Ishikawa (cell line): ENCODE measurements around the gene UNC5C.

Source experiments
- EGR1 ChIP-seq: IDR thresholded peaks from 2 replicates; pipeline ENCODE4 v1.6.1; 2012
- FOXM1 ChIP-seq: IDR thresholded peaks from 2 replicates; pipeline ENCODE4 v1.6.1; 2012; ENCODE audit warnings: low read depth, borderline replicate concordance
- RAD21 ChIP-seq: IDR thresholded peaks from 2 replicates; pipeline ENCODE4 v1.6.1; 2012; ENCODE audit warnings: low read depth
- TAF1 ChIP-seq: IDR thresholded peaks from 2 replicates; pipeline ENCODE4 v1.6.1; 2012; ENCODE audit warnings: low read depth, mild to moderate bottlenecking
- TCF12 ChIP-seq: IDR thresholded peaks from 2 replicates; pipeline ENCODE4 v1.6.1; 2012; ENCODE audit warnings: low read depth
- TF ChIP-seq, protein P1 (sequence below): IDR thresholded peaks from 2 replicates; pipeline ENCODE4 v1.6.1; 2012; ENCODE audit warnings: low read depth, mild to moderate bottlenecking
- TF ChIP-seq, protein P2 (sequence below): IDR thresholded peaks from 2 replicates; pipeline ENCODE4 v1.6.1; 2012
- TF ChIP-seq, protein P3 (sequence below): IDR thresholded peaks from 2 replicates; pipeline ENCODE4 v1.6.1; 2012

DNA sequence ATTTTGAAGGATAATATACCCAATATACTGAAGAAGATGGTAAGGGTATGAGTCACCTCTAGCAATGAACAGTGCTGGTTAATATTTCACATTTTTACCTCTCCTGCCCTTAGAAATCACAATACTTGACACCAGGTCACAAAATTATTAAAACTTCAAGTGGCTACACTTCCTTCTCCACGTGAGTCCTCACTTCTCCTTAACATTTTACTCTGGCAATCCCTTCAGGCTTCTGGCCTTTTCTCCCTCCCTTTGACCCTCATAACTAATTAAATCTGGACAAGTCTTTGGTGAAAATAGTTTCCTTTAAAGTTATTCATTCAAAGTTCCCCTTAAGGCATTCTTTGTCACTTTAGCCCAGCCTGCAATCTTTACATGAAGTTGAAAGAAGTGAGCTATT is 190.4 kb downstream of the UNC5C start:
- TF ChIP-seq, protein P1, sequence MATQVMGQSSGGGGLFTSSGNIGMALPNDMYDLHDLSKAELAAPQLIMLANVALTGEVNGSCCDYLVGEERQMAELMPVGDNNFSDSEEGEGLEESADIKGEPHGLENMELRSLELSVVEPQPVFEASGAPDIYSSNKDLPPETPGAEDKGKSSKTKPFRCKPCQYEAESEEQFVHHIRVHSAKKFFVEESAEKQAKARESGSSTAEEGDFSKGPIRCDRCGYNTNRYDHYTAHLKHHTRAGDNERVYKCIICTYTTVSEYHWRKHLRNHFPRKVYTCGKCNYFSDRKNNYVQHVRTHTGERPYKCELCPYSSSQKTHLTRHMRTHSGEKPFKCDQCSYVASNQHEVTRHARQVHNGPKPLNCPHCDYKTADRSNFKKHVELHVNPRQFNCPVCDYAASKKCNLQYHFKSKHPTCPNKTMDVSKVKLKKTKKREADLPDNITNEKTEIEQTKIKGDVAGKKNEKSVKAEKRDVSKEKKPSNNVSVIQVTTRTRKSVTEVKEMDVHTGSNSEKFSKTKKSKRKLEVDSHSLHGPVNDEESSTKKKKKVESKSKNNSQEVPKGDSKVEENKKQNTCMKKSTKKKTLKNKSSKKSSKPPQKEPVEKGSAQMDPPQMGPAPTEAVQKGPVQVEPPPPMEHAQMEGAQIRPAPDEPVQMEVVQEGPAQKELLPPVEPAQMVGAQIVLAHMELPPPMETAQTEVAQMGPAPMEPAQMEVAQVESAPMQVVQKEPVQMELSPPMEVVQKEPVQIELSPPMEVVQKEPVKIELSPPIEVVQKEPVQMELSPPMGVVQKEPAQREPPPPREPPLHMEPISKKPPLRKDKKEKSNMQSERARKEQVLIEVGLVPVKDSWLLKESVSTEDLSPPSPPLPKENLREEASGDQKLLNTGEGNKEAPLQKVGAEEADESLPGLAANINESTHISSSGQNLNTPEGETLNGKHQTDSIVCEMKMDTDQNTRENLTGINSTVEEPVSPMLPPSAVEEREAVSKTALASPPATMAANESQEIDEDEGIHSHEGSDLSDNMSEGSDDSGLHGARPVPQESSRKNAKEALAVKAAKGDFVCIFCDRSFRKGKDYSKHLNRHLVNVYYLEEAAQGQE = no peak
- TF ChIP-seq, protein P2, sequence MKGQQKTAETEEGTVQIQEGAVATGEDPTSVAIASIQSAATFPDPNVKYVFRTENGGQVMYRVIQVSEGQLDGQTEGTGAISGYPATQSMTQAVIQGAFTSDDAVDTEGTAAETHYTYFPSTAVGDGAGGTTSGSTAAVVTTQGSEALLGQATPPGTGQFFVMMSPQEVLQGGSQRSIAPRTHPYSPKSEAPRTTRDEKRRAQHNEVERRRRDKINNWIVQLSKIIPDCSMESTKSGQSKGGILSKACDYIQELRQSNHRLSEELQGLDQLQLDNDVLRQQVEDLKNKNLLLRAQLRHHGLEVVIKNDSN = no peak
- no peak for TF ChIP-seq TAF1
- TF ChIP-seq FOXM1 = no peak
- no peak for TF ChIP-seq RAD21
- TF ChIP-seq, protein P3, sequence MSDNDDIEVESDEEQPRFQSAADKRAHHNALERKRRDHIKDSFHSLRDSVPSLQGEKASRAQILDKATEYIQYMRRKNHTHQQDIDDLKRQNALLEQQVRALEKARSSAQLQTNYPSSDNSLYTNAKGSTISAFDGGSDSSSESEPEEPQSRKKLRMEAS = no peak
- TF ChIP-seq EGR1 = no peak
- TF ChIP-seq TCF12 = no peak
